Mammary epithelial cell (primary cell): ENCODE data around the gene LNX1.

Experiments
- CTCF ChIP-seq, 2 donors: IDR thresholded peaks in 1 of 2; conservative IDR thresholded peaks in 1 of 2; 2 replicates each; pipeline ENCODE4 v1.5.1; 2011 to 2012; ENCODE audit warnings: inconsistent platforms in 2 of 2, low read length in 2 of 2, mild to moderate bottlenecking in 2 of 2, control low read depth in 1 of 2, low read depth in 1 of 2; ENCODE audit not compliant: insufficient read depth in 1 of 2; ENCODE audit errors: extremely low read depth in 1 of 2
- EZH2 ChIP-seq: IDR thresholded peaks from 2 replicates; pipeline ENCODE4 v1.6.1; 2012; ENCODE audit warnings: low read length, inconsistent platforms, borderline replicate concordance

DNA sequence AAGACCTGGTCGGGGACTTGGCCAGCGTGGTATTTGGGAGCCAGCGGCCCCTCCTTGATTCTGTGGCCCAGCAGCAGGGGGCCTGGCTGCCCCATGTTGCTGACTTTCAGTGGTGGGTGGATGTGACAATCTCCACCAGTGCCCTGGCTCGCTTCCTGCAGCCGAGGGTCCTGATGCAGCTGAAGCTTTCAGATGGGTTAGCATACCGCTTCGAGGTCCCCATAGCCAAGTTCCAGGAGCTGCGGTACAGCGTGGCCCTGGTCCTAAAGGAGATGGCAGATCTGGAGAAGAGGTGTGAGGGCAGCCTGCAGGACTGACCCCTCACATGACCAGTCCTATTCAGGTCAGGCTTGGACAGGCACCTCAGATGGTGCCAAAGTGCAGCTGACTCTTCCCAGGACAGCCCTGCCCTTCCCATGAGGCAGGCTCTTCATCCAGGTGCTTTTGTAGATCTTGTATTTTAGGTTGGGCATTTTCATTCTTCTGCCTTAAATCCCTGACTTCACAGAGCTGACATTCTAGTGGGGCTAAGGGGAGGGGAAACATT lies 15.1 kb downstream of the LNX1 start:
- TF ChIP-seq CTCF (conservative IDR thresholded peaks at IDR 0.05 in 1 of 2, IDR thresholded peaks at IDR 0.05 in 1 of 2; ENCODE audit: extremely low read depth in 1 of 2, insufficient read depth in 1 of 2, low read depth in 1 of 2, low read length in 2 of 2) (no peak), EZH2 (no peak)
